Spleen (tissue), 7 donors: ENCODE measurements around the gene NPHP3.

Experiments
- CTCF ChIP-seq, 11 experiments: fragments of 200-600 bp in 7 of 11; fragments of 450-650 bp in 4 of 11; sonication (generic) in 4 of 11; IDR thresholded peaks in 8 of 11; conservative IDR thresholded peaks in 3 of 11; 1 replicate in 7 of 11; 2 replicates in 4 of 11; pipeline versions ENCODE4 v1.4.0 to v1.8.0; 2016 to 2021; ENCODE audit warnings: antibody characterized with exemption in 11 of 11, inconsistent platforms in 4 of 11, mild to moderate bottlenecking in 1 of 11
- POLR2A ChIP-seq, 3 donors: fragments of 450-650 bp; IDR thresholded peaks; one replicate each; pipeline ENCODE4 v1.5.1; 2017; ENCODE audit warnings: antibody characterized with exemption in 3 of 3, mild to moderate bottlenecking in 1 of 3
- donor health status: DM: no; HTN: no; CAD: no; lungs with moderate emphysema.
- donor health status: DM: no; HTN: no; CAD: no.
- donor health status: DM: no; HTN: no; CAD: no.

- no peak for TF ChIP-seq CTCF (IDR thresholded peaks at IDR 0.05 in 8 of 11, conservative IDR thresholded peaks at IDR 0.05 in 3 of 11)
- no peak for TF ChIP-seq POLR2A (IDR thresholded peaks at IDR 0.05)
Measured at GRCh38 chr3:132661101-132661500, 61.1 kb downstream of the NPHP3 start.
